Stimulated activated CD8-positive, alpha-beta memory T cell treated with anti-CD3 and anti-CD28 coated beads, Interleukin-15, amount 100 ng/mL, for 4 hours (primary cell): ENCODE measurements around the gene THBS2.
"Not testable (repeated sequence)": the region's sequence is repeated elsewhere in the genome, so short reads cannot be mapped to it uniquely, and the experiment has no call there.

ENCODE experiments used
- DNase-seq, 2 donors: peaks; one replicate each; pipeline ENCODE4 v3.0.0-alpha.2; 2020; ENCODE audit warnings: low read depth in 2 of 2

The THBS2 gene

DNA sequence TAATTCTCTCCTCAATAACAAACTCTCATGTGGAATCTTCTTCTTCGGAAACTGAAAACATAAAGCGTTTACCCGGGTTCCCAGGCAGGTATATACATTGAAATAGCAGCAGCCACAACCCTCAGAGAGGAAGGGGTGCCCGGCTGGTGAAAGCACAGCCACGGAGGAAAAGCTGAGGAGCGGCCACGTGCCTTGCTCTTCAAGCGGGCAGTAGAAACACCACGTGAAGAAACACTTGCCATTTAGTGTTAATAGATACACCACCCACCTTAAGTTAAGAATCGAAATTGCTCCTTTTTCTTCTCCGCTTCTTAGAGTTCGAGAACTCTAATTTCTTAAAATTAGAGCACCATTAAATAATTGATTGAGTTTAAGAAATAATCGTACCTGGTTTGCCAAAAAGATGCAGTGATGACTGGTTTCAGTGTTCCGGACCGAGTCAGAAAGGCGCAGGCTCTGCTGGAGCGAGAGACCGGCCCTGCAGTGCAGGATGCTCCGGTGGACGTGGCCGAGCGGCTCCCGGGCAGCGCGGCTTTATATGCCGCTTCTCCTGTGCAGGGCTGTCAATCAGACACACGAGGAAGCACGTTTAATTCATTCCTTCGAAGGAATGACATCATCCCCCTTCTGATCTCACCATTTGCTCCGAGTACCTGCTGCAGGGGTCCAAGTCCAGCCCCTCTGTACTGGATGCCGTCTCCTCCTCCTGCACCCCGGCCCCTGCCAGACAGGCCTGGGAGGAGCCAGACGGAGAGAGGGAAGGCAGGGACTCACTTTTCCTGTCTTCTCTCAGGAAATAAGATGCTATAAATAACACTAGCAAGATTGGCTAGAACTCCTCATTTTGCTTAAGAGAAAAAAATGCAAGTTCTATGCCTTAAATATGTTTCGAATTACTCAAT, at the start of gene THBS2:
Gene THBS2 (minus strand): TSS at position 510 of the 902 bp plus-strand sequence. CDS start 3,062 bp downstream, outside the sequence.
- no peak for DNase-seq

DNA sequence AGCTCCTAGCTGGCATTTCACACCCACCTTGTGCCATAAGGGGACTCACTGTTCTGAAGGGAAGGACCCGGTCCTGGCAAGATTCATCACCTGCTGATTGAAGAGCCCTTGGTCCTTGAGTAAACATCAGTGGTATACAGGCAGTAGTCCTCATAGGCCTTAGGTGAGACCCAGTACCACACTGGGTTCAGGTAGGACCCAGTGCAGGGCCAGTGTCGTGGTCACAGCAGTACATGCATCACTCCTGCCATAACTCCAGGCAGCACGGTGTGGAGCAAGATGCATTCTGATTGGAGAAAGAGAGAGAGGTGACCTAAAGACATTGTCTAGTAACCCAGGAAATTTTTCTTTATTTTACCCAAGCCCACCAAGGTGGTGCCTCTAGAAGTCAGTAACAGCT, 49.1 kb upstream of the THBS2 start:
- DNase-seq, result no peak

DNA sequence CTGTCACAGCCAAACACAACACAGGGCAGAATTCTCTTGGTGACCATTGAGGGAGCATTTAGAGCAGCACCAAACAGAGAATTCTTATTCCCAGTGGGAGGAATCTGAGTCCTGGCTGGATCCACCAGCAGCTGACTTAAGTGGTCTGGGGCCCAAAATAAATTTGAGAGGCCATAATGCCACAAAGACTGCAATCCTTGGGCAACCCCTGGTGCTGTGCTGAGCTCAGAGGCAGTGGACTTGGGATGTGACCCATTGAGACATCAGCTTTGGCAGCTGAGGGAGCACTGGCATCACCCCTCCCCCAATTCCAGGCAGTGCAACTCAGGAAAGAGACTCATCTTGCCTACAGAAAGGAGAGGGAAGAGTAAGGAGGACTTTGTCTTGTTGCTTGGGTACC, 48.6 kb upstream of the THBS2 start:
- no peak for DNase-seq

DNA sequence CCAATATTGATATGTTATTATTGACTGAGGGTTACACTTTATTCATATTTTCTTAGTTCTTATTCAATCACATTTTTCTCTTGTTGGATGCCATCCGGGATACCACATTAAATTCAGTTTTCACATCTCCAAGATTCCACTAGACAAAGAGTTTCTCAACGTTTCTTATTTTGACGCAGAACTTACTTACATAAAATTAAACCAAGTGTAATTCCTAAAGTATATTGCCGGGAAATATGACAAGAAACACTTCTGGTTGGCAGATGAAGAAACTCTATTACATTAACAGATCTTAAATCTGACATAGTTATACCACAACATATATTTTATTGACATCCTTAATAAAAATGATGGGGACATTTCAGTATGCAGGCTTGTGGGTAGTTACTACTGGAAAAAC, 47.3 kb upstream of the THBS2 start:
- DNase-seq, result no peak

DNA sequence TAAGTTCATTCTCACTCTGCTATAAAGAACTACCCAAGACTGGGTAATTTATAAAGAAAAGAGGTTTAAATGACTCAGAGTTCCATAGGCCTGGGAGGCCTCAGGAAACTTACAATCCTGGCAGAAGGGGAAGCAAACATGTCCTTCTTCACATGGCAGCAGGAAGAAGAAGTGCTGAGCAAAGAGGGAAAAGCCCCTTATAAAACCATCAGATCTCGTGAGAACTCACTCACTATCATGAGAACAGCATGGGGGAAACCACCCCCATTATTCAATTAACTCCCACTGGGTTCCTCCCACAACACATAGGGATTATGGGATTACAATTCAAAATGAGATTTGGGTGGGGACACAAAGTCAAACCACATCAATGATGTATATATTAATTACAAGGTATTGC, 45.0 kb upstream of the THBS2 start:
- not testable (repeated sequence) for DNase-seq

DNA sequence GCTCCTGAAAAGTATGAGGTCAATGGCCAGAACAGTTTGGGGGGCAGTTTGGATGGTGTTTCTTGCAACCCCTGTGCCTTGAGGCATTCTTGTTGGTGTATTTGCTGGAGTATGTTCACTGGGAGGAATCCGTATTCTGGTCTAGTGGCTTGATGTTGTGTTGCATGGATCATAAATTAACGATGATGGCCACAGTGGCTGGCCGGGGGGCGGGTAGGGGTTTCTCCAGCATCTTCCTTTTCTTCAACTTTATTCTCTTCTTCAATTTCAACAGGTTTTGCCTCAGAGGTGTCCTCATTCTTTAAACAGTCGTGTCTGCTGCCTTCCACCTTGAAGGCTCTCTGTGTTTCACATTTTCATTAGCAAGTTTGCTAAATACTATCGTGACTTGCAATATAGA, 43.0 kb upstream of the THBS2 start:
- no peak for DNase-seq

DNA sequence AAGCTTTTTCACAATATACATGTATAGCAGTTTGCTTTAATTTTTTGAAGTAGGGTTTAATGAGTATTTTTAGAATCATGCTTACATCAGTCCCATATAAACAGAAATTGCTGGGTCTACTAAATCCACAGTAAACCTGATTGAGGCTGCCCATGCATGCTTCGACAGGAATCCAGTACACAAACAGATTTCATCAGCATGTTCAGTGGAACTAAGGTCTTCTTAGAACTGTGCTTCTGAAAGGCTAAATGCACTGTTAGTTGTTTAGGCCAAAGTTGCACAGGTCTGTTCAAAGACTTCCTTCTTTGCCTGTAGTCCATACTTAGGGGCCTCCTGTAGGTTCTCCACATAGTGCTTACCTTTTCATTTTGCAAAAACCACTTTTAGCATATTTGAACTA, 42.5 kb upstream of the THBS2 start:
- no peak for DNase-seq

DNA sequence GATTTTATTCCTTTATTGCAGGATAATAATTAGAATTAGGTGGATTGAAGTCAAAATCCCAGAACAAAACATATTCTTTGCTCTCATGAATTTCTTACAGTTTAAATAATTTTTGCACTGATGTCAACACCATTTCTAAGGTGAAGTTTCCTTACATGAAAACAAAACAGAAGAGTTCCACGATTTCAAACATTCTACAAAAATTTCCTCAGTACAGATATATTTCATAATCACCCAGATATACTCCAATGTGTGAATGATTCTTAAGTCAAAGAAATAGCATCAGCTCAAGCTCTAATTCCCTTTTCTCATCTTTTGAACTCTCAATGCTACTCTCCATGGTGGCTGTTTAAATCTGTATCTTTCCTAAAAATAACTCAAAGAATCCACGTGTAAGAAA, 39.5 kb upstream of the THBS2 start:
- no peak for DNase-seq

DNA sequence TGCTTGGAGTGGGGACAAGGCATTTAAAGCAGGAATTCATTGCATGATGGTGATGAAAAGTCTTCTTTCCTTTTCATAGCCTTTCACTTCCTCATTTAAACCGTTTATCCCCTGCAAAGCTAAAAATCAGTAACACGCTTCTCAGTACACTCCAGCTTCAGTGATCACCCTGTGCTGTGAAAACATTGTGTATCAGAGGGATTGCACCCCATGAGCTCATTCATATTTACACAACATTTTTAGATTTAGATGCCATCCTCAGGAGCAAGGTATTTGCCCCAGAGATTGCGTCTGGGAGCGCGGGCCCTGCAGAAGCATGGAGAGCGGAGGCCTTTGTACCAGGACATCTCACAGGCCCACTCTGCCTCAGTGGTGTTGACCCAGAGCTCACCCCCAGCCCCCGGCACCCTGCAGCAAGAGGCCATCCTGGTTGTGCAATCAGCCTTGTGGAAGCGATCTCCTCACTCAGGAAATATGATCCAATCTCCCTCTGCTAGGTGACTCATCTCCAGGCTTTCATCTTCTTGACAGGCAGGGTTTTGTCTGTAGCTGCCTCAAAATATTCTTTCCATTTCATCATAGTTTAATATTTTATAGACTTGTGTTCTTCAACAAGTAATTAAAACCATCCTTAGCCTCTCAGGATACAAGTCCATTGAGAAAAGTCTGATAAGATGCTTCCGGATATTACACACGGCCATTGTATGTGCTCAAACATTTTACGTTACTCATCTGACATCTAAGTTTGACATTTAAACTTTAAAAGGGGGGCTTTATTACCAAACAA, 38.9 kb upstream of the THBS2 start:
- no peak for DNase-seq

DNA sequence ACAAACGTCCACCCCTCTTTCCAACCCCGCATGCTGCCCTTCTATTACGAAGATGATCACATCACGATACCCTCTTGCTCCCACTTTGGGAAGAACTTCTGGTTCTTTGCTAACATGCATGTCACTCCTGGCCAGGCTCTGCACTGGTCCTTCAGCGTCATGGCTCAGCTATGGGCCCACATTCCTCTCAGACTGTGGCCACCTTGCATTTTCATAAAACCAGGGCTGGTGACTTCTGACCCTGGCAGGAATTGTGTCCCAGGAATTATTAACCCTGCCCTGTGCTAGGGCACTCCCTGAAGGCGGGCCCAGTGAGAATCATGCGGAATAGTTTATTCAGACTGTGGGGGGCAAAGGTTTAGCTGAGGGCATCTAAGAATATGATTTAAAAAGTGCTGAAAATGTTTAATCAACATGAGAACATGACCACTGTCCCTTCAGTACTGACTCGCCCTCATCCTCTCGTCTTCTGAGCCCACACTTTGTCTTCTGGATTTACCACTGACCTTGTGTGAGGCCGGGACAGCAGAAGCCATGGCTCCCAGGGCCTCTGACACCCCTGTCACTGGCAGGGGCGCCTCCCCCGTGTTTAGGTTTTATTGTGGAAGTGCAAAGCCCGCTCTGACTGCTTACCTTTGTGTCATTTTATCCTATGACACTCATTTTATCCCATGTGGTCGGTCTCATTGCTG, 38.1 kb upstream of the THBS2 start:
- DNase-seq, result no peak

DNA sequence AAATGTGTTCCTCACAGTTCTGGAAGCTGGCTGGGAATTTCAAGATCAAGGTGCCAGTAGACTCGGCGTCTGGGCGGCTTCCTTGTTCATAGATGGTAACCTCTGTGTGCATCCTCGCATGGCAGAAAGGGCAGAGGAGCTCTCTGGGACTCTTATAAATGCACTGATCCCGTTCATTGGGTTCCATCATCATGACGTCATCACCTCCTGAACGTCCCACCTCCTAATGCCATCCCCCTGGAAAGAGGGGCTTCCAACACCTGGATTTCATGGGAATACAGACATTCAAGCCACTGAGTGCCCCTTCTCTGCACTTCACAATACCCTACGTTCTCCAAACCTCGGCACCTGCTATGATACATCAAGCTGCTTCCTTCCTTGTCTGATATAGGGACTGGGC, 37.5 kb upstream of the THBS2 start:
- no peak for DNase-seq

DNA sequence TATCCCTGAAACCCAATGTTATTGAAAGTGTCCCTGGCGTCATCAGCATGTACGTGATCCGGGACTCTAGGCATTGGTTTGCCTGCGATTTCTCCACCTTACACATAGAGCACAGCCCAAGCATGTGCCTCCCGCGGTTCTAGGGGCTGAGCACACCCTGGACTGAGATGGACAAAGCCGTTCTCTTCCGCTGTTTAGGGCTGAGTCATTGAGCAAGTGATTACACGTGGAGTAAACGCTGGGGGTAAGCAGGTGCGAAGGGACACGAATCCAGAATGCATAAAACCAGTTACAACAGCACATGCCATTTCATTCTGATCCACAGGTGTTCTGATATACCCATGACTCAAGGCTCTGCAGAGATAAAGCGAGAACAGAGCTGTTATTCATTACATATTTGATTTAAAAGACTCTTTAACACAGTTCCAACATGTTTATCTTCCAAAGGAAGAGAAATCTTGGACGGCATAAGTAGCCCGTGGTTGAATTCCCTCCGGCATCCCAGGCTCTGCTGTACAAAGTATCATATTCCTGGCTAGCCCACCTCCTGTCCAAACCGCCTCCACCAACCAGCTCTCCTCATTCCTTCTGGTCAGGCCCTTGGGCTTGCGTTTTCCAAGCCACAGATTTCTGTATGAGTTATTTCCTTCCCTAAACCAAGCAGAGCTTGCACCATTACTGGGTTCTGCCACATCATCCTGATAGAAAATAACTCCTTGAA, 36.1 kb upstream of the THBS2 start:
- DNase-seq, result no peak

DNA sequence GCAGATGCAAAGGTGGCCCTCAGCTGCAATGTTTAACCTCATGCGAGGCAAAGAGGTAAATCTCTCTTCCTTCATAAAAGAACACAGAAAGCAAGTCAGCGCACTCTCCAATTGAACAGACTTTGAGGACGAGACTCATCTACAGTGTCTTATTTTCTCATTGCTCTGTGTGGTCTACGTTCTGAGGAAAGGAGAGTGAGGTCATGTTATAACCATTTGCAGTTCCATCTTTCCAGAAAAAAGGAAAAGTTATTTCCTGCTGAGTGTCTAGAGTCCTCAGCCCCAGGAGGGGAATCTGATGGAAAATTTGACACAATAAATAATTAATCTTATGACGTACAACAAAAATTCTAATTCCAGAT, 35.6 kb upstream of the THBS2 start:
- no peak for DNase-seq

DNA sequence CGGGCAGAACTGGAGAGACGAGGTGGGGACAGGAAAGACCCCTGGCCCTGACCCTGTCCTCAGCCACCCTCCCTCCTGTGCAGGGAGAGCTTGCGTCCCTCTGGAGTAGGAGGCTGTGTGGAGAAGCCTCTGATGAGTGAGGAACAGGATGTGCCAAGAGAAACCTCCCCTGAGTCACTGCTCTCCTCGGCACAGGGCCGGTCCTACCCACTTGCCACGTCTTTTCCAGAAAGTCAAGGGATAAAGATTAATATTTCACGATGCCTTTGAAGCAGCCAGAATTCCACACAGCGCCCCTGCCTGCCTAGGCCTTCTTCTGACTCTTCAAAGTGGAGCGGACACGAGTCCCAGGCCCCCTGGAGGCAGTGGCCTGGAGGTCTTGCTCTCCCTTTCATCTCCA, 34.9 kb upstream of the THBS2 start:
- DNase-seq, result no peak

DNA sequence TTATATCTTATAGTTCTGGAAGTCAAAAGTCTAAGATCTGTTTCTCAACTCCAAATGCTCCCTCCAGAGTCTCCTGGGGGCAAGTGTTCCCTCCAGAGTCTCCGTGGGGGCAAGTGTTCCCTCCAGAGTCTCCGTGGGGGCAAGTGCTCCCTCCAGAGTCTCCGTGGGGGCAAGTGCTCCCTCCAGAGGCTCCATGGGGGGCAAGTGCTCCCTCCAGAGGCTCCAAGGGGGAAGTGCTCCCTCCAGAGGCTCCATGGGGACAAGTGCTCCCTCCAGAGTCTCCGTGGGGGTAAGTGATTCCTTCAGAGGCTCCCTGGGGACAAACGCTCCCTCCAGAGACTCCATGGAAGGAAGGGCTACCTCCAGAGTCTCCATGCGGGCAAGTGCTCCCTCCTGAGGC, 34.0 kb upstream of the THBS2 start:
- DNase-seq, result no peak

DNA sequence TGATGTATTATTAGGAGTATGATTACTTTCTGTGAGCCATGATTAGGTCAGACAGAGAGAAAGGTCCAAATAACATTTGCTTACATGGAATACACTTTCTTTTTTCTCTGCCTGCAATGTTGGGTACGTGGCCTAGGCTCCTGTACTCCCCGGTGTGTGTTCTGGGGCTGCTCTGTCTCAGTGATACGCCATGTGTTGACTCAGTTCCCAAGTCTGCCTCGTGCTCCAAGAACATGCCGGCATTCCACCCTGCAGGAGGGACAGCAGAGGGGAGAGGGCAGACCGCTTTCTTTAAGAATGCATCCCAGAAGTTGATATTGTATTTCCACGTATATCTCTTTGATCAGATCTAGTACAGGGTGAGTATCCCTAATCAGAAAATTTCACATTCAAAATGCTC, 33.3 kb upstream of the THBS2 start:
- DNase-seq, result no peak

DNA sequence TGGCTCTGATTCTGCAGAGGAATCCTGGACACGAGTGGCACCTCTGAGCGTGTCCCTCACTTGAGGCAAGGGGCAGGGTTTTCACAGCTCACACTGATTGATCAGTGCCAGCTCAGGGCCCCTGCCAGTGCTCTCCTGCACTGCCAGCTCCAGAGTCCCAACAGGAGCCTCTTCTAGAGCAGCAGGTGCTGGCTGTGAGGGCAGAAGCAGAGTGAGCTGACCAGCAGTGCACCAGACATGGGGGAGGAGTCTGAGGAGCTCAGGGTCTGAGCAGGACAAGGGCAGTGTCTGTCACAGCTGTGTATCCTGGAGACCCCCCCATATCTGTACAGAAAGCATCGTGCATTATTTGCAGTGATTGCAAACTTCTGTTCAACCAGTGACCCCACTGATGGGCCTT, 31.5 kb upstream of the THBS2 start:
- no peak for DNase-seq

DNA sequence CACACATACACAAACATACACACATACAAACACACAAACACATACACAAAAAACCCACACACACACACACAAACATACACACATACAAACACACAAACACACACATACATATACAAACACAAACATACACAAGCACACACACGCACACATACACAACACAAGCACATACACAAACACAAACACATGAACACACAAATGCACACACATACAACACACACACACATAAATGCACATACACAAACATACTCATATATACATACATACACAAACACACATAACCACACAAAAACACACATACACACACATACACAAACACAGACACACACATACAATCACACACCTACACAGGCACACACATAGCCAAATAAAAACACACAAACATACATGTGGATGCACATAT, 30.3 kb upstream of the THBS2 start:
- DNase-seq, result no peak

DNA sequence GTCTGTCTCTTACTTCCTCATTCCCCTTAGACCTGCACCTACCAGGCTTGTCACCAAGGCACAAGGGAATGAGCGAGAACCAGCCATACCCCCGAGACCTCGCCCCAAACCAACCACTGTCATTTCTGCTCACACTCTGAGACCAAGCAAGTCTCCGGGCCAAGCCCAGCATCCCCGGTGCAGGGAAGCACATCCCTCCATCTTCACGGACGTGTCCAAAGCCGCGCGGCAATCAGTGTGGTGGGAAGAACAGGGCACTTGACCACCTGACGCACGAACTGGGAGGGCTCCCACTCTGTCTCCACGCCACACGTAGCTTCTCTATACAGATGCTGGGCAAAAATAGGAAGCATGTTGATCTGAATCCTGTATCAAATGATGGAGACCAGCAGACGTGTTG, 28.4 kb upstream of the THBS2 start:
- no peak for DNase-seq

DNA sequence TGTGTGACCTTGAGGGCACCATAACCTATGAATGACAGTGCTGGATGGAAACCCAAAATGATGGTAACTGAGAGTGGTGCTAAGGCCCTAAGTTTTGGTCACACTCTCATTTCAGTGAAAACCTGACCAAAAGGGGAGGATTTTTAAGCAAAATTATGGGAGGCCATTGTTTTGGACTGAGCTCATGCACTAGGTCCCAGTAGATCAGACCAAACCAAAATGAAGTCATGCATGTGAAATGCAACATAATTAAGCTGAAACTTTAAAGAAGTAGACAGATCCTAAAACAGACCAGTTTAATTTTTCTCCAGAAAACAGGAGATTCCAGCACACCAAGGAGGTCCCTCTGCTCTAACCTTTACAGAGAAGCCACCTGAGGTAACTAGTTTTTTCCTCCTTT, 24.0 kb upstream of the THBS2 start:
- DNase-seq, result no peak

DNA sequence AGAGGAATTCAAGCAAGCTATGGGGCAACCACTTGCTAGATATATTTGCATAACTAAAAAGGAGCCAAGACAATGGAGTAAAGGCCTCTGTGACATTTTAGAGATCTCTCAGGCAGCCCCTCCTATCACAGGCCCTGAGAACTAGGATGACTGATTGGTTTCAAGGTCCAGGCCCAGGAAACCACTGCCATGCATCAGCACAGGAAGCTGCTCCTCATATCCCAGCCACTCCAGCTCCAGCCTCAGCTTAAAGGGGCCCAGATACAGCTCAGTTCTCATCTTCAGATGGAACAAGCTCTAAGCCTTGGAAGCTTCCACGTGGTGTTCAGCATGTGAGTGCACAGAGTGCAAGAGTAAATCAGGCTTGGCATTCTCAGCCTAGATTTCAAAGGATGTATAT, 21.1 kb upstream of the THBS2 start:
- no peak for DNase-seq

DNA sequence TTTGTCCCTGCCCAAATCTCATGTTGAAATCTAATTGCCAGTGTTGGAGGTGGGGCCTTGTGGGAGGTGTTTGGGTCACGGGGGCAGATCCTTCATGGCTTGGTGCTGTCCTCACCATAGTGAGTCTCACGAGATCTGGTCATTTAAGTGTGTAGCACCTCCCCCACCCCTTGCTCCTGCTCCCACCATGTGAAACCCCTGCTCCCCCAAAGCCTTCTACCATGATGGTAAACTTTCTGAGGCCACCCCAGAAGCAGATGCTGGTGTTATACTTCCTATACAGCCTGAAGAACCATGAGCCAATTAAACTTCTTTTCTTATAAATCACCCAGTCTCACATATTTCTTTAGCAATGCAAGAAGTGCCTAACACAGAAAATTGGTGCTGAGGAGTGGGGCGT, 19.9 kb upstream of the THBS2 start:
- no peak for DNase-seq
